Measurements from ENCODE around the gene RPS18. TPM values are rescaled to one million over a fixed set of nuclear protein-coding genes. Genes with fewer than 3 reads are reported as not detected.

RPS18 gene
- total and polyA plus RNA-seq, 9 of the 15 experiments (the other 6 are each of a cell fraction or from before 2014, with no cell fraction given), result 5,023 to 17,516 (median 8,131) TPM

- TF ChIP-seq ELF2 (CRISPR knock-in tag; IDR thresholded peaks at IDR 0.05) (no peak; the same call in 1 of the 2 replicates), ZBTB7A (IDR thresholded peaks at IDR 0.05; ENCODE audit: borderline replicate concordance, control insufficient read depth, low read depth, low read length) (no peak; the same call in 1 of the 2 replicates), E2F3 (CRISPR knock-in tag; IDR thresholded peaks at IDR 0.05) (no peak), ZNF282 (CRISPR knock-in tag; IDR thresholded peaks at IDR 0.05) (no peak), ASH1L (IDR thresholded peaks at IDR 0.05; ENCODE audit: borderline replicate concordance, low read depth, partially characterized antibody) (no peak), STAG1 (CRISPR knock-in tag; IDR thresholded peaks at IDR 0.05; ENCODE audit: borderline replicate concordance) (no peak), ZNF707 (CRISPR knock-in tag; conservative IDR thresholded peaks at IDR 0.05) (no peak), IFI16 (CRISPR knock-in tag; IDR thresholded peaks at IDR 0.05) (no peak), SMAD1 (IDR thresholded peaks at IDR 0.05; ENCODE audit: low read depth, low read length, partially characterized antibody) (peak; percentile 24), SREBF1 (IDR thresholded peaks at IDR 0.05; ENCODE audit: borderline replicate concordance, low read depth, low read length) (no peak), ELF4 (CRISPR knock-in tag; IDR thresholded peaks at IDR 0.05) (peak; percentile 41; the same call in 1 of the 2 replicates), SPI1 (IDR thresholded peaks at IDR 0.05; ENCODE audit: borderline replicate concordance, low read depth, low read length) (peak; percentile 51; the same call in 1 of the 2 replicates), GTF2E2 (tag; IDR thresholded peaks at IDR 0.05) (no peak), NR2C2 (CRISPR knock-in tag; IDR thresholded peaks at IDR 0.05) (no peak; the same call in 1 of the 2 replicates), NR2C2 (tag; IDR thresholded peaks at IDR 0.05) (peak; percentile 77), HDAC2 (IDR thresholded peaks at IDR 0.05) (no peak; the same call in 1 of the 2 replicates), NFRKB (IDR thresholded peaks at IDR 0.05; ENCODE audit: low read depth) (peak; percentile 48), ZNF232 (CRISPR knock-in tag; IDR thresholded peaks at IDR 0.05) (no peak), NELFE (IDR thresholded peaks at IDR 0.05; ENCODE audit: insufficient read depth, insufficient read length) (no peak), ZNF133 (CRISPR knock-in tag; IDR thresholded peaks at IDR 0.05) (no peak), MTA2 (IDR thresholded peaks at IDR 0.05; ENCODE audit: low read depth) (no peak), FOXP4 (CRISPR knock-in tag; IDR thresholded peaks at IDR 0.05; ENCODE audit: borderline replicate concordance) (no peak), THRAP3 (IDR thresholded peaks at IDR 0.05; ENCODE audit: borderline replicate concordance) (no peak; the same call in 1 of the 2 replicates), ZNF764 (CRISPR knock-in tag; IDR thresholded peaks at IDR 0.05; ENCODE audit: low read depth) (no peak), PCBP1 (IDR thresholded peaks at IDR 0.05; ENCODE audit: low read depth, low read length, poor library complexity, severe bottlenecking) (no peak), ZNF23 (CRISPR knock-in tag; IDR thresholded peaks at IDR 0.05) (no peak), CTBP1 (IDR thresholded peaks at IDR 0.05; ENCODE audit: borderline replicate concordance) (peak; percentile 96), GTF2F1 (IDR thresholded peaks at IDR 0.05; ENCODE audit: low read depth, low read length) (no peak), TSC22D4 (tag; IDR thresholded peaks at IDR 0.05) (no peak), MYBL2 (IDR thresholded peaks at IDR 0.05; ENCODE audit: low read depth) (no peak), MYBL2 (CRISPR knock-in tag; IDR thresholded peaks at IDR 0.05; ENCODE audit: borderline replicate concordance) (no peak)
These were observed 22.7 kb upstream of the RPS18 start (continued) for GRCh38 chr6:33248932-33249731.

Data from K562 (cell line).